Hepatocyte (in vitro differentiated cells): ENCODE data around the gene DIRAS1. TPM values are rescaled to one million over a fixed set of nuclear protein-coding genes. Genes with fewer than 3 reads are reported as not detected.

Experiments used
- DNase-seq: peaks from one replicate; pipeline ENCODE4 v3.0.0-alpha.2; 2016; ENCODE audit warnings: low spot score
- H2AFZ ChIP-seq: fragments of 200-600 bp; sonication (generic); 2 replicates; pipeline ENCODE4 v1.6.0; 2016; ENCODE audit warnings: antibody characterized with exemption, mild to moderate bottlenecking
- H3K27ac ChIP-seq: fragments of 200-600 bp; sonication (generic); 2 replicates; pipeline ENCODE4 v1.5.1; 2016; ENCODE audit warnings: mild to moderate bottlenecking
- H3K27me3 ChIP-seq: fragments of 200-600 bp; sonication (generic); 2 replicates; pipeline ENCODE4 v1.6.1; 2016
- H3K36me3 ChIP-seq: fragments of 200-600 bp; sonication (generic); replicated peaks from 2 replicates; pipeline ENCODE4 v1.5.1; 2016; ENCODE audit warnings: low read depth; ENCODE audit not compliant: insufficient read depth
- H3K4me1 ChIP-seq: fragments of 200-600 bp; sonication (generic); 2 replicates; pipeline ENCODE4 v1.5.1; 2016; ENCODE audit warnings: mild to moderate bottlenecking, moderate library complexity; ENCODE audit not compliant: insufficient read depth
- H3K4me2 ChIP-seq: fragments of 200-600 bp; sonication (generic); 2 replicates; pipeline ENCODE4 v1.6.0; 2016
- H3K4me3 ChIP-seq: fragments of 200-600 bp; sonication (generic); 2 replicates; pipeline ENCODE4 v1.5.1; 2016; ENCODE audit warnings: mild to moderate bottlenecking
- H3K79me2 ChIP-seq: fragments of 200-600 bp; sonication (generic); 2 replicates; pipeline ENCODE4 v1.6.0; 2017; ENCODE audit warnings: mild to moderate bottlenecking
- H3K9me2 ChIP-seq: fragments of 200-600 bp; sonication (generic); replicated peaks from 2 replicates; pipeline ENCODE4 v1.6.0; 2017; ENCODE audit warnings: mild to moderate bottlenecking; ENCODE audit not compliant: insufficient read depth
- H3K9me3 ChIP-seq: fragments of 200-600 bp; sonication (generic); 2 replicates; pipeline ENCODE4 v1.5.1; 2016; ENCODE audit warnings: low read depth, mild to moderate bottlenecking
- H4K20me1 ChIP-seq: fragments of 200-600 bp; sonication (generic); 2 replicates; pipeline ENCODE4 v1.6.0; 2016; ENCODE audit warnings: mild to moderate bottlenecking; ENCODE audit not compliant: insufficient read depth, poor library complexity, severe bottlenecking
- EZH2 ChIP-seq: fragments of 200-600 bp; sonication (generic); IDR thresholded peaks from 2 replicates; pipeline ENCODE4 v1.6.1; 2016; ENCODE audit warnings: antibody characterized with exemption, mild to moderate bottlenecking, borderline replicate concordance
- EZH2phosphoT487 ChIP-seq: fragments of 200-600 bp; sonication (generic); IDR thresholded peaks from one replicate; pipeline ENCODE4 v1.6.1; 2018; ENCODE audit warnings: antibody characterized with exemption, mild to moderate bottlenecking, low read depth, moderate library complexity; ENCODE audit not compliant: unreplicated experiment, severe bottlenecking
- WGBS: methylation state at CpG from one replicate; pipeline ENCODE4 v1.1.6; 2016; ENCODE audit warnings: low lambda C conversion rate; ENCODE audit errors: missing lambda C conversion rate; 5-methylcytosine and 5-hydroxymethylcytosine counted together
- polyA plus RNA-seq: library from polyadenylated mRNA; unstranded; fragments of >200 nt; fragmentation: Nextera tagmentation; extraction: Ambion mirVana; gene quantifications from 2 replicates; pipeline ENCODE4 v1.2.1, GENCODE V29; 2016
- total RNA-seq: library from RNA; depleted of rRNA; stranded (reverse); fragments of >200 nt; gene quantifications from 2 replicates; pipeline ENCODE4 v1.2.3, GENCODE V29; 2014
- TF ChIP-seq, protein P1 (sequence below): fragments of 200-600 bp; sonication (generic); IDR thresholded peaks from 2 replicates; pipeline ENCODE4 v1.5.1; 2016; ENCODE audit warnings: antibody characterized with exemption, mild to moderate bottlenecking; ENCODE audit not compliant: poor library complexity

DIRAS1 gene
- total and polyA plus RNA-seq, 2 experiments from 2014 or later, result 1.5 to 2.4 TPM

GRCh38 chr19:2759965-2760364 is 38.8 kb upstream of the DIRAS1 start:
- Histone ChIP-seq H4K20me1 (no peaks in the 10 kb centered on the region), H3K9me2 (no peaks in the 10 kb centered on the region), H3K79me2 (no peaks in the 10 kb centered on the region), H2AFZ (no peak overlapping the region), H3K36me3 (no peaks in the 10 kb centered on the region), H3K4me1 (no peaks in the 10 kb centered on the region), H3K9me3 (no peaks in the 10 kb centered on the region), H3K27me3 (no peaks in the 10 kb centered on the region), H3K4me2 (no peak overlapping the region), H3K27ac (no peak overlapping the region), H3K4me3 (no peak overlapping the region)
- WGBS, result 95% methylated on average over 7 of the region's 7 CpGs
- TF ChIP-seq EZH2phosphoT487, result no peak
- no peak for TF ChIP-seq EZH2
- DNase-seq, result no peak

DNA sequence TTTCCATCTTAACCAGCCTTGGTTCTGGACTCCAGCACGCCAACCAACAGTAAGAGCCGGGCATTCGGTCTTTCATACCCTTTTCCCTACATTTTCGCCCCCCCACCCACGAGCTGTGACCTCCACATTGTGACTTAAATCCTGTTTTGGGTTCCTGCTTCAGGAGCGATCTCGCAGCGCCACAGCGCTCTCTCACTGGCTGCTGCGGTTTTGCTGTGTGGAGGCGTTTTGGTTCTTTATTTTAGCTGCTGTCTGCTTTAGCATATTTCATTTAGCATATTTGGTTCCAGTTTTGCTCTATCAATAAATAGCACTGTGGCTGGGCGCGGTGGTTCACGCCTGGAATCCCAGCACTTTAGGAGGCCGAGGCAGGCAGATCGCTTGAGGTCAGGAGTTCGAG is 38.2 kb upstream of the DIRAS1 start:
- TF ChIP-seq EZH2 (no peak), EZH2phosphoT487 (no peak)
- TF ChIP-seq, protein P1, sequence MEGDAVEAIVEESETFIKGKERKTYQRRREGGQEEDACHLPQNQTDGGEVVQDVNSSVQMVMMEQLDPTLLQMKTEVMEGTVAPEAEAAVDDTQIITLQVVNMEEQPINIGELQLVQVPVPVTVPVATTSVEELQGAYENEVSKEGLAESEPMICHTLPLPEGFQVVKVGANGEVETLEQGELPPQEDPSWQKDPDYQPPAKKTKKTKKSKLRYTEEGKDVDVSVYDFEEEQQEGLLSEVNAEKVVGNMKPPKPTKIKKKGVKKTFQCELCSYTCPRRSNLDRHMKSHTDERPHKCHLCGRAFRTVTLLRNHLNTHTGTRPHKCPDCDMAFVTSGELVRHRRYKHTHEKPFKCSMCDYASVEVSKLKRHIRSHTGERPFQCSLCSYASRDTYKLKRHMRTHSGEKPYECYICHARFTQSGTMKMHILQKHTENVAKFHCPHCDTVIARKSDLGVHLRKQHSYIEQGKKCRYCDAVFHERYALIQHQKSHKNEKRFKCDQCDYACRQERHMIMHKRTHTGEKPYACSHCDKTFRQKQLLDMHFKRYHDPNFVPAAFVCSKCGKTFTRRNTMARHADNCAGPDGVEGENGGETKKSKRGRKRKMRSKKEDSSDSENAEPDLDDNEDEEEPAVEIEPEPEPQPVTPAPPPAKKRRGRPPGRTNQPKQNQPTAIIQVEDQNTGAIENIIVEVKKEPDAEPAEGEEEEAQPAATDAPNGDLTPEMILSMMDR, result no peak
- Histone ChIP-seq H3K36me3 (no peaks in the 10 kb centered on the region), H2AFZ (no peak overlapping the region), H3K4me1 (no peaks in the 10 kb centered on the region), H3K9me2 (no peaks in the 10 kb centered on the region), H3K4me3 (no peak overlapping the region), H3K79me2 (no peaks in the 10 kb centered on the region), H3K9me3 (no peaks in the 10 kb centered on the region), H3K27ac (no peak overlapping the region), H4K20me1 (no peaks in the 10 kb centered on the region), H3K27me3 (no peaks in the 10 kb centered on the region), H3K4me2 (no peak overlapping the region)
- DNase-seq, result no peak
- WGBS, result 97% methylated on average over 17 of the region's 17 CpGs

DNA sequence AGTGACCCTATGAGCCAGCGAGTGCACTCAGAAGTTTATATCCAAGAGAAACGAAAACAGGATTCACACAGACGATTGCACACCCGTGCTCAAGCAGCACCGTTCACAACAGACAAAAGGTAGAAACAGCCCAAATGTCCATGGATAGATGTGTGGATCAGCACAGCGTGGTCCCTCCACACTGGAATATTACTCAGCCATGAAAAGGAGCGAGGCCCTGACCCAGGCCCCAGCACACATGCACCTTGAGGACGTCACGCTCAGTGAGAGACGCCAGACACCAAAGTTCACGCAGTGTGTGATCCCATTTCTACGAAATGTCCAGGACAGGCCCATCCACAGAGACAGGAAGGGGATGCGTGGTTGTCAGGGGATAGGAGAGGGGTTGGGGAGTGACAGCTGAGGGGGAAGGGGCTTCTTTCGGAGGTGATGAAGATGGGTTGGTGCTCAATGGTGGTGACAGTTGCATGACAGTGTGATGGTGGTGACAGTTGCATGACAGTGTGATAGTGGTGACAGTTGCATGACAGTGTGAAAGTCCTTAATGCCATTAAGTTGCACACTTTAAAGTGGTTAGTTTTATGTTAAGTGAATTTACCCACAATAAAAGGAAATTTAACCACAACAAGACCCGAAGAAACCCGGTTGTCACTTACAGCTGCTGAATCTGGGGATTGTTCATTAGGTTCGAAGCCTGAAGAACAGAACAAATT is 37.6 kb upstream of the DIRAS1 start:
- WGBS, result 97% methylated on average over 17 of the region's 17 CpGs
- Histone ChIP-seq H3K79me2 (no peaks in the 10 kb centered on the region), H3K27me3 (no peaks in the 10 kb centered on the region), H4K20me1 (no peaks in the 10 kb centered on the region), H3K9me3 (no peaks in the 10 kb centered on the region), H3K9me2 (no peaks in the 10 kb centered on the region), H2AFZ (no peak overlapping the region), H3K36me3 (no peaks in the 10 kb centered on the region), H3K27ac (no peak overlapping the region), H3K4me1 (no peaks in the 10 kb centered on the region), H3K4me3 (no peak overlapping the region), H3K4me2 (no peak overlapping the region)
- TF ChIP-seq EZH2 (no peak), EZH2phosphoT487 (no peak)
- TF ChIP-seq, protein P1, result no peak
- DNase-seq, result no peak
